HG02885 (cell line): ENCODE data around the gene ATXN1.
A peak's percentile ranks its signal among the peaks of the same experiment; 100 is the strongest.
"Not testable (repeated sequence)": the region's sequence is repeated elsewhere in the genome, so short reads cannot be mapped to it uniquely, and the experiment has no call there.

Source experiments
- ATAC-seq: cut with Tn5 transposase; IDR thresholded peaks from one replicate; pipeline ENCODE4 v1.9.1; 2021; ENCODE audit warnings: mild to moderate bottlenecking; ENCODE audit not compliant: unreplicated experiment, poor library complexity

ATXN1 gene

DNA sequence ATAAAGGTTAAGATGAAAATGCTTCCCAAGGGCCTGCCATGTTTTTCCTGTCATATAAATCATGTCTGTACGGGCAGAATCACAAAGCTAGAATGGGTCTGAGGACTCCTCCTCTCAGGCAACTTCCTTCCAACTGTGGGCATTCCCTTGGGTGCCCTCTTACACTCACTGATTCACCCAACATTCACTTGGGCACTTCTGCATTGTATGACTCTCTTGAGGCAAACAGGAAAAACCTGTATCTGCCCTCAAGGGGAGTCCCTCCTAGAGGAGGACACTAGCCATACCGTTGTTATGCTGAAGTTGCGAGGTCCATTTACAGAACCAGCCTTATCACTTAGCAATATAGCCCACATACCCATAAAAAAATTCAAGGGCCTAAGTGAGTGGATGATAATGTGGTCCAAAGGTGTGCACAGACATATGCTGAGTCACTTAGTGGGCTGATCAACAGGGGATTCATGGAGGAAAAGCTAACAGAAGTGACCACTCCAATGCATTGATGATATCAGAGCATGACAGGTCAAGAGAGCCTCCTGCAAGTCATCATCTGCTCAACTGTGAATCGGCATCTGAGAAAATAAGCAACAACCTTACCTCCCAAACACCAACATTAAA is 131.1 kb downstream of the ATXN1 start:
- ATAC-seq, result no peak

DNA sequence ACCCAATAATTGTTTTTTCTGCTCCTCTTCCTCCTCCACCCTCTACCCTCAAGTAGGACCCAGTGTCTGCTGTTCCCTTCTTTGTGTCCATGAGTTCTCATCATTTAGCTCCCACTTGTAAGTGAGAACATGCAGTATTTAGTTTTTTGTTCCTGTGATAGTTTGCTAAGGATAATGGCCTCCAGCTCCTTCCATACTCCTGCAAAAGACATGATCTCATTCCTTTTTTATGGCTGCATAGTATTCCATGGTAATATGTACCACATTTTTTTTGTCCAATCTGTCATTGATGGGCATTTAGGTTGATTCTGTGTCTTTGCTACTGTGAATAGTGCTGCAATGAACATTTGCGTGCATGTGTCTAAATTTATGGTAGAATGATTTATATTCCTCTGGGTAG is 132.7 kb downstream of the ATXN1 start:
- ATAC-seq, result not testable (repeated sequence)

DNA sequence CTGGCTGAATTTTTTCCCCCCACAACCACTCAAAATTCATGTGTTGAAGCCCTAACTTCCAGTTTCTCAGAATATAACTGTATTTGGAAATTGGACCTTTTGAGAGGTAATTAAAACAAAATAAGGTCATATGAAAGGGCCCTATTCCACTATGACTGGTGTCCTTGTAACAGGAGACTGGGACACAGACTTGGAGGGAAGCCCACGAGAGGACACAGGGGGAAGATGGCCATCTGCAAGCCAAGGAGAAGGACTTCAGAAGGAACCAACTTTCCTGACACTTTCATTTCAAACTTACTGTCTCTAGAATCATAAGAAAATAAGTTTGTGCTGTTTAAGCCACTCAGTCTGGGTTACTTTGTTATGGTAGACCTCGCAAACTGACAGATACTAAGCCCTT is 134.6 kb downstream of the ATXN1 start:
- no peak for ATAC-seq

DNA sequence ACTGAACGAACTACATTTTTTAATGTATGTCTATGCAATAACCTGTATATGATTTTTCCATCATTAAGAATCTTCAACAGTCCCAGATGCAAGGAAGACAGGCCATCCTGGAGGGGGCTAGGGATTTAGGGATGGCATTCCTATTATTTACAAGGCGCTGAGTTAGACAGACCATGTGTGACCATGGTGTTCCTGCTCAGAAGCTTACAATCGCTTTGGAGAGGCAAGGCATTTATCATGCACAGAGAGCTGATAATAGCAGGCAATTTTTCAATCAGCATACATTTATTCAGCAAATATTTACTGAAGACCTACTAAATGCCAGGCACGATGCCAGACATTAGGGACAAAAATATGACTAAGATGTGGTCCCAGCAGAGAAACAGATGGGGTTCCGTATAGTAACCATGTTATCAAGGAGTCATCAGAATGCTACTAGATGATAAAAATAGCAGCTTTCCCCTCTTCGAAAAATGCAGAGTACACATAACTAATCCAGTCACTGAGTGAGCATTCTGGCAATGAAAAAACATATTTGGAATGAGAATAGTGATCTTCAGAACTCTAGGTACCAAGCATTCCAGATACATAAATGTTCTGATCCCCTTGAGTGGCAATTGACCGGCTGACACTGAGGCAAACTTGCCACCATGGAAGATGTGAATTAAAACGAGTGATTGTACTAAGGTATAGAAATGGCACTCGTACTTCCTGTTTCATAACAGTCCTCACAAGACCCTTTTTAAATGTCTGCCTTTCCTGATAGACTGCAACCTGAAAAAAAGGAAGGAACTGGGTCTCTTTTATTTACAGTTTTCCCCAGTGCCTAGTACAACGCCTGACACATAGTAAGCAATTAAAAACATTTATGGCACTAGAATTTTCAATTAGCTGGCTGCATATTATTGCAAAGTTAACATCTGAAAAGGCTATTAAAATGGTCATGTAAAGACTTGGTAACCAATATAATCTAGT is 135.7 kb downstream of the ATXN1 start:
- ATAC-seq, result no peak

DNA sequence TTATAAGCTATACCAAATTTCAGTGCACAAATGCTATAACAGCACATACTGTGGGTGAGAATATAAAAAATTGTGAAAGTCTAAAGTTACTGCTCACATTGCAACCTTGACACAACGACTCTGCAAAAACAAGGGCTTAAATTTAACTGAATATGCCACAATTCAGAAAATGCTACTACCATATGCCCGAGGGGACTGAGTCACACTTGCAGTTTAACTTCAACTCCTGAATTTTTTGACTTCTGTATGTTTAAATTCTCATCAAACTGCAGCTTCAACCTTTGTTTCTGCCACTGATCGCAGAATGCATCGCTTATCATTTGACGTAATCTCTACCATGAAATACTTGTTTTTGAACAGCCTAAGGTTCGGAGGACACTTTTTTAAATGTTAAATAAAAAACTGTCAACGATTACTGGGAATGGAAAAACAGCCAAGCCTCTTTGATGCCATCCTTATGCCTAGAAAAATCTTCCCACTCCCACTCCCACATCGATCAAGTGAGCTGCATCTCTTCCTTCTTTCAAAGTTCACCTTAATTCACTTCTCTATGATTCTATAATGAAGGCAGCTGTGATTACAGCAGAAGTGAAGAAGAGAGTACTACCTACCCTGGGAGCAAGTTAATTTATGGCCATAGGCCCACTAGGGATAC is 136.5 kb downstream of the ATXN1 start:
- no peak for ATAC-seq

DNA sequence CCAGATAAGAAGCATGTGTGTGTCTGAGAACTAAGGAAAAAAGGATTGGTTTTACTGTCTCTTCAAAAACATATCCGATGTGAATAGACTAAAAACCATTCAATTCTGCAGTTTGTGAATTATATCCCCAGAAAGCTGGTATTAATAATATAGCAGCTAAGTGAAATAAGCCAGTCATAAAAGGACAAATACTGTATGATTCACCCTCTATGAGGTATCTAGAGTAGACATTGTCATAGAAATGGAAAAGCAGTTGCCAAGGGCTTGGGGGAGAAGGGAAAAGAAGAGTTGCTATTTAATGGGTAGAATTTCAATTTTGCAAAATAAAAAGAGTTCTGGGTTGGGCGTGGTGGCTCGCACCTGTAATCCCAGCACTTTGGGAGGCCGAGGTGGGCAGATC is 137.5 kb downstream of the ATXN1 start:
- ATAC-seq, result no peak

DNA sequence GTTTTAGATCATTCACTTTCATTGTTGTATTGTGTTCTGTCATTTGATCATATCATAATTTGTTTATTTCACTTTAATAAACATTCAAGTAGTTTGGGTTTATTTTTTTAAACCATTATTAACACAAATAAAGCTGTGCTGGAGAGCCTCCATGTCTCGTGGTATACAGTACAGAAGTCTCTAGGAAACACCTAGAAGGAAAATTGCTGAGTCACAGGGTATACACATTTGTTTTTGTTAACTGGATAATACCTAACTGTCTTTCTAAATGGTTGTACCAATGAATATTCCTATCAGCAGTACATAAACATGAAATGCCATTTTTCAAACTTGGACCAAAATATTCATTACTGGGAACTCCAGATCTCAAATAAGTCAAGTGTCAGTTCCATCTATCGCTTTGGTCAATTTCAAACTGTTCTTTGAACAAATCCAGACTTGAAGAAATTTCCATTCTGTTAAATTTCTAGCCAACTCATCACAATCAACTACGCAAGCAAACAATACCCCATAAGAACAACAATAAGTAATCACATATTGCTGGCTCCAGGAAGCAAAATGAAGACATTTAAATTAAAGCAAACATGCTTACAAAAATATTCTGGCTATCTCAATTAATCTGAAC is 138.1 kb downstream of the ATXN1 start:
- ATAC-seq, result no peak

DNA sequence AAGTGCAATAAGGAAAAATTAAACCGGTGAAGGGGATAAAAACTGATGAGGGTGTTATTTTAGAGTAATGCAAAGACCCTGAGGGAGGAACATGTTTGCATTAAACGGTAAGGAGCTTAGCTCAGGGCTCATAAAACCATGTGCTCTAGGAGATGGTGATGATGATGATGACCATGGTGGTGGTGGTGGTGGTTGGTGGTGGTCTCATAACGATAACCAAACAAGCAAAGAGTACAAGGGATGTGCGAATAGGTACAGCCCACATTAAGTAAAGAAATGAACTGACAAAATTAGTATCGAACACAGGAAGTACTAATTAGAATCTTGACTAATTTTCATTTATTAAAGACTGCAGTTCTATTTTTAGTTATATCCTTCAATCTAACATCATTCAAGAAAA is 139.1 kb downstream of the ATXN1 start:
- ATAC-seq, result no peak

DNA sequence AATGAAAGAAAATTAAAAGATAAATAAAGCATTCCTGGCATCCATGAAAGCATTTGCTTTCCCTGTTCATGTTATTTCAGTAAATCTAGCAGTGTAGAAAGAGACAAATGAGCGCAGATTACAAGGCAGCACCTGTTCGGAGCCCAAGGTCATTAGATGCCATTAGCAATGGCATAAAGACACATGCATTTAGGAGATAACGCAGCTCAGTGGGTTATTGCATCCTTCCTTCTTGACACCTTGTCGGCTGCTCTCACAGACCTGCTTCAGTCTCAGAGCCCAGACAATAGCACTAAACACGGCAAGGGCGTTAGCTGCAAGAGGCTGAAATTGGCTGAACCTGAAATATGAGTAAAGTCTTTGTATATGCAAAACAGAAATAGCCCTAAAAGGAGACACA is 140.3 kb downstream of the ATXN1 start:
- ATAC-seq, result no peak

DNA sequence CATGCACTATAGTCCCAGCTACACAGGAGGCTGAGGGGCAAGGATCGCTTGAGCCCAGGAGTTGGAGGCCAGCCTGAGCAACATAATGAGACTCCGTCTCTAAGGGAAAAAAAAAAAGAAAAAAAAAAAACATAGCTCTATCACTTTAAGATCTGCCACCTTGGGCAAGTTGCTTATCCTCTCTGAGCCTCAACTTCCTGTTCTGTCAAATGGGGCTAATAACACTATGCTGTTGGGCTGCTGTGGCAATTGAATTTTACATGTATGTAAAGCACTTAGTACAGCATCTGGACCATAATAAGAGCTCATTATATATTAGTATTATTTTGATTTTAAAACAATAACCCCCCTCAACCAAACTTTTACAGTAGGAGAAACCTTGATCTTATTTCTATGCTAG is 141.5 kb downstream of the ATXN1 start:
- ATAC-seq, result no peak

DNA sequence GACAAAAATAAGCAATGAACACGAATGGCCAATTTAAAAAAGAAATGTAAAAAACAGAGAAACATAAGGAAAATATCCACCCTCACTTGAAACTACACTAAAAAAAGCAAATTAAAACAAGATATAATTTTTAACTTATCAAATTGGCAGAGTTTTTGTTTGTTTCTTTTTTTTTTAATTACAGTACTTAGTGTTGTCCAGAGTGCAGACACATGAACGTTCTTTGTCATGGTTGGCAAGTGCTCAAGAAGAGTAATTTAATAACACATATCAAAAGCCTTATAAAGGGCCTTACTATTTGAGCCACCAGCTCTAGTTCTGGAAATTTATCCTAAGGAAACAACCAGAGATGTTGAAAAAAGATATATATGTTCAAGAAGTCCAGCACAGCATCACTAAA is 142.3 kb downstream of the ATXN1 start:
- ATAC-seq, result no peak

DNA sequence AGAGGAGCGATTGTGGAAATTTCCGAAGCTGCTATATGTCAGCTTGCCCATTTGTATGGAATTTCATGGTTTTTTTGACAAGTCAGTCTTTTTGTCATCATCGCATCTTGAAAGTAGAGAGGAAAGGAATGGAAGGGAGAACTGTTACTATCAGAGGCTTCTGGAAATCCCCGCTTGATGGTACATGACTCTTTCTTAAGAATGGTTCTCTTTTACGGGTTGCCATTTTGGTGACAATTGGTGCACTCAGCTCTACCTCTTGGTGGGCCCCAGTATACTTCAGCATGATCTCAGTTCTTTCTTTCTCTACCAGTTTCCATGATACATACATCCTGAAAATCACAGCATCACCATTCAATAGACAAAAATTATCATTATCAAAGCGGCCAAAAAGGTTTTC is 146.0 kb downstream of the ATXN1 start:
- not testable (repeated sequence) for ATAC-seq

DNA sequence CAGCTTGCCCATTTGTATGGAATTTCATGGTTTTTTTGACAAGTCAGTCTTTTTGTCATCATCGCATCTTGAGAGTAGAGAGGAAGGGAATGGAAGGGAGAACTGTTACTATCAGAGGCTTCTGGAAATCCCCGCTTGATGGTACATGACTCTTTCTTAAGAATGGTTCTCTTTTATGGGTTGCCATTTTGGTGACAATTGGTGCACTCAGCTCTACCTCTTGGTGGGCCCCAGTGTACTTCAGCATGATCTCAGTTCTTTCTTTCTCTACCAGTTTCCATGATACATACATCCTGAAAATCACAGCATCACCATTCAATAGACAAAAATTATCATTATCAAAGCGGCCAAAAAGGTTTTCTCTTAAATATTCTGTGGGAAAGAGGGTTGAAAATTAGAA is 147.1 kb downstream of the ATXN1 start:
- ATAC-seq, result not testable (repeated sequence)

DNA sequence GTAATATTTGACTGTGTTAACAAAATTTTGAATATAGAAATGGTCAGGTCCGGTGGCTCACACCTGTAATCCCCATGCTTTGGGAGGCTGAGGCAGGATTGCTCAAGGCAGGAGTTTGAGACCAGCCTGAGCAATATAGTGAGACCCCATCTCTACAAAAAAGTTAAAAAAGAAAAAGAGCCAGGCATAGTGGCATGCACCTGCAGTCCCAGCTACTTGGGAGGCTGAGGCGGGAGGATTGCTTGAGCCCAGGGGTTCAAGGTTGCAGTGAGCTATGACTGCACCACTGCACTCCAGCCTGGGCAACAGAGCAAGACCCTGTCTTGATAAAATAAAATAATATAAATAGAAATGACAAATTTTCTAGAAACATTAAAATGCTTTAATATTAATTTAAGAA is 147.8 kb downstream of the ATXN1 start:
- ATAC-seq, result not testable (repeated sequence)

DNA sequence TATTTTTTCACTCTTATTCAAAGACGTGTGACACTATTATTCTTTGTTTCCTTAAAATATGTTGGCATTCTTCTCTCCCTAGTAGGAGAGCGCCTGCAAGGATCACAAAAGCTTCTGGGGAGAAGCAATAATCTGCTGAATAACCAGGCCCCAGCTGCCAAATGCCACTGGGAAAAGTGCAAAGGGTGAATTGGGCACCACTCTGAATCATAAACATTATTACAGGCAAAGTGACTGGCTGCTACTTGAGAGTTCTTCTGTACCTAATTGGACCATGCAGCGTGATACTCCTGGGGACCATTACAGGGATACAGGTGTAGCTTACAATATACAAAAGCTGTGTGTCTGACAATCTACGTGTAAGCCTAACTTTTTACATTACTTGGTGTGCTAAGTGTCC is 152.8 kb downstream of the ATXN1 start:
- ATAC-seq, result no peak

DNA sequence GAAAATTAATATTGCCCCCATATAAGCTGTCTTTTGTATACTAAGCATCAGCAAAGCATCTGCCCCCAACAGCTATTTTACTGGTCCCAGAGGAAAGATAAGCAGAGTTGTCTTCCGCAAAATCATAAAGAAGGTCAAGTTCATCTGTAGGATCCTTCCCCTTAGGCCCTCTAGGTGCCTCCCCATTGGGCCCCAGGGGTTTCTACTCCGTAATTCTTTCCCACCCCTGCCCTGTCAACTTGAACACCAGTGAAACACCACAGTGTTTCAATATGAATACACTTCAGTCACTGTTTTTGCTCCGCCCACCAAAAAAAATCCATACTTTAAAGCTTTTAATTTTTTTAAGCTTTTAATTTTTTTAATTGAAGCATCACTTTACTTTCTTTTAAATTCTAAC is 159.2 kb downstream of the ATXN1 start:
- ATAC-seq, result peak; percentile 95

DNA sequence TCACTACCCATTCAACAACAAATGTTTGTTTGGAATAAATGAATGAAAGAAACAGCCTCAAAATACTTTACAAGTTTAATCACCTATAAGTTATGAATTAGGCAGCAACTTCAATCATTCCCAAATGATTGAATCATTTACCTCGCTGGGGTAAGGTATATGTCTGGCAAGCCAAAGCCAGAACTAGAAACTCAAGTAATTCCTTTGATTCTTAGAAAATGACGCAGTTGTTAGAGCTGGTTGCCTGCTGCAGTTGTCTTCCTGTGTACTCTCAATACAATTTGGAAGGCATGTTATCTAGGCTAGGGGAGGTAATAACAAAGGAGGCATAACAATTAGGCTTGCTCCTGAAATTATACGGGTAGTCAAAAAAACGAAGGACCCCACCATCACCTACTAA is 160.6 kb downstream of the ATXN1 start:
- ATAC-seq, result no peak

DNA sequence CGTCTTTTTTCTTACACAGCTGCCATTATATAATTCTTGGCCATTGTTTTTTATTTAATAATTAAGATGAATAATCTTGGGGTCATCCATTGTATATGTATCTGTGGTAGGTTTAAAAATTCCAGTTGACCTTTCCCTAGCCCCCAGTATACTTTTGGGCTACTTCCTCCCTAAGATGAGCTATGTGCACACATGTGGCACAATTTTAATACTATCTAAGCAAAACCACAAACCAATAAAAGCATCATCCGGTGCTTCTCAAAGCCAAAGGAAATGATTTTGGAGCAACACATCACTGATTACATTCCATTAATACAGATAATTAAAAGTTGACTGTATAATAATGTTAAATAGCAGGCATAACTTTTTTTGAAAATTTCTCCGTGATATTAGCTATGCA is 161.2 kb downstream of the ATXN1 start:
- no peak for ATAC-seq

DNA sequence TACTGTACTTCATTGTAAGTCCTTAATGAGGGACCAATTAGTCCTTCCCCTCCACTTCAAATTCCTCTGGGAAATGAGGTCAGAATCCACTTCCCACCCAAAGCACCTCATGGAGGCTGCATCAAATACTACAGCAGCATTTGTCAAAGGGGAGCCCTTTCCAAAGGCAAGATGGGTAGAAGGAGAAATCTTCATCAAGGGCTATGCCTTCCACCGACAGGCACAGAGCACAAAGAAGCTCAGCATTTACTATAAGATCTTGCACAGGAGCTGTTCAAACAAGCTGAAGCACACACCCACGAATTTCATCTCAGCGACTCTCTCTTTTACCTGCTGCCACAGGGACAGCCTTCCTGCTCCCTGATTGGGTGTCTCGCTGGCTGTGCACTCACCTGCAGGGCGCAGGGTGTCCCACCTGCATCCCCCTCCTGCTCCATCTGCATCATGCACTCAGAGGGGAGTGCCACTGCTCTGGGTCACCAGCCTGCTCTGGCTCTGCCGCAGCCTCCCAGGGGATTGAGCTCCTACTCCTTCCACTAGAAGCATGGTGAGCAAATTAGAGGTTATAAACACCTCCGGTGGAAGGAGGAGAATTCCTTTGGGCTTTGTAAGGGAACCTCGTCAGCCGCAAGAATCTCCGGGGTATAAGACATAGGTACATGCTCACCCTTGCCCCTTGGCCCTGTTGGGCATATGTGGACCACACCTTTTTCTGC is 164.5 kb downstream of the ATXN1 start:
- ATAC-seq, result no peak

DNA sequence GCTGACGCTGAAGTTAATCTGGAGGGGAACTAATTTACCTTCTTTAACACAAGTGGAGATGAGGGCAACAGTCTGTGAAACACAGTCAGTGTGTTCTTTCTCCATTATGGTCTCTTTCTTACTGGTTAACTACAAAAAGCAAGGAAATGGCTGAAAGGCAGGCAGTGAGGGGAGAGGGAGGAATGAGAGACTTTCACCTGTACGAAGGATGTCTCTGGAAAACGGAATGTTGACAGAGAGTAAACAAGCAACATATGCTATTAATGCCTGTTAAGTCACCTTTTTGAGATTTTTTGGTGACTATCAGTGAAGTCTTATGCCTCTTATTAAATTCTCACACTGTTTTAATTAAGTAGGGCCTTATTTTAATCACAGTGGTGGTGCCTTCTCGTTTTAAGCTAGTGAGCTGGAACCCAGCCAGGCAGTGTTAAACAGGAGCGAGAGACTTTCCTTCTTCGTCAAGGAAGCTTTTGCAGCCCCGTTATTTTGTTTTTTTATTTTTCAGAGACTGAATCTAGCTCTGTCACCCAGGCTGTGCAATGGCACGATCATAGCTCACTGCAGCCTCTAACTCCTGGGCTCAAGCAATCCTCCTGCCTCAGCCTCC is 165.6 kb downstream of the ATXN1 start:
- no peak for ATAC-seq
